SK-N-SH (cell line): ENCODE measurements around the gene RTN4RL1. TPM values are rescaled to one million over a fixed set of nuclear protein-coding genes. Genes with fewer than 3 reads are reported as not detected.

Experiments
- CTCF ChIA-PET: fragments of 300-600, 350-600 bp; formaldehyde crosslinking; extraction: SDS; loops from one replicate; lab custom pipeline; 2021; lab: Yijun Ruan, JAX
- POLR2A ChIA-PET: fragments of 350-600 bp; sonication (Branson Sonifier 250); formaldehyde crosslinking; extraction: SDS; loops from one replicate; lab custom pipeline; 2020; ENCODE audit warnings: antibody characterized with exemption, inconsistent platforms; lab: Yijun Ruan, JAX
- DNase-seq: peaks from one replicate; pipeline ENCODE4 v3.0.0; 2012
- H2AFZ ChIP-seq: fragments of 200-600 bp; sonication (generic); 2 replicates; pipeline ENCODE4 v1.8.1; 2016; ENCODE audit warnings: antibody characterized with exemption, mild to moderate bottlenecking, low read depth
- H3F3A ChIP-seq: fragments of 200-600 bp; sonication (generic); replicated peaks from 2 replicates; pipeline ENCODE3; 2016; ENCODE audit warnings: antibody characterized with exemption, mild to moderate bottlenecking; ENCODE audit not compliant: insufficient read depth
- H3K27ac ChIP-seq, 2 experiments: fragments of 200-500 bp in 1 of 2; fragments of 200-600 bp in 1 of 2; sonication (Bioruptor generic) in 1 of 2; sonication (generic), shearing (Covaris generic) in 1 of 2; 2 replicates each; pipeline versions ENCODE4 v1.5.1 to v1.6.1; 2014 to 2016; ENCODE audit warnings: low read depth in 2 of 2, inconsistent platforms in 1 of 2, low read length in 1 of 2, mild to moderate bottlenecking in 1 of 2, mixed read lengths in 1 of 2
- H3K27me3 ChIP-seq: fragments of 200-600 bp; sonication (generic), shearing (Covaris generic); 2 replicates; pipeline ENCODE4 v1.6.1; 2016; ENCODE audit warnings: mixed run types; ENCODE audit not compliant: insufficient read depth
- H3K36me3 ChIP-seq, 2 experiments: fragments of 200-500 bp in 1 of 2; fragments of 200-600 bp in 1 of 2; sonication (Bioruptor generic) in 1 of 2; sonication (generic) in 1 of 2; replicated peaks in 1 of 2; 2 replicates each; pipeline versions ENCODE3 to v1.5.1; 2014 to 2016; ENCODE audit warnings: low read length in 1 of 2, mild to moderate bottlenecking in 1 of 2; ENCODE audit not compliant: insufficient read depth in 2 of 2, control insufficient read depth in 1 of 2
- H3K4me1 ChIP-seq, 2 experiments: fragments of 200-500 bp in 1 of 2; fragments of 200-600 bp in 1 of 2; sonication (Bioruptor generic) in 1 of 2; sonication (generic), shearing (Covaris generic) in 1 of 2; 2 replicates each; pipeline versions ENCODE4 v1.5.1 to v1.6.1; 2014 to 2016; ENCODE audit warnings: low read depth in 1 of 2, low read length in 1 of 2, mixed run types in 1 of 2; ENCODE audit not compliant: insufficient read depth in 2 of 2, control insufficient read depth in 1 of 2
- H3K4me2 ChIP-seq: fragments of 200-600 bp; sonication (generic), shearing (Covaris generic); 2 replicates; pipeline ENCODE4 v1.6.1; 2017; ENCODE audit warnings: mixed run types
- H3K4me3 ChIP-seq, 2 experiments: fragments of 200-500 bp in 1 of 2; fragments of 200-600 bp in 1 of 2; sonication (Bioruptor generic) in 1 of 2; sonication (generic), shearing (Covaris generic) in 1 of 2; 2 replicates each; pipeline versions ENCODE4 v1.5.1 to v1.8.1; 2014 to 2016; ENCODE audit warnings: low read depth in 2 of 2, inconsistent platforms in 1 of 2, low read length in 1 of 2, mild to moderate bottlenecking in 1 of 2, mixed read lengths in 1 of 2, moderate library complexity in 1 of 2
- H3K79me2 ChIP-seq: fragments of 200-600 bp; sonication (generic); 2 replicates; pipeline ENCODE4 v1.8.1; 2017; ENCODE audit warnings: mild to moderate bottlenecking; ENCODE audit not compliant: insufficient read depth
- H3K9ac ChIP-seq: fragments of 200-600 bp; sonication (generic); 2 replicates; pipeline ENCODE4 v1.6.1; 2017; ENCODE audit warnings: mixed run types
- H3K9me2 ChIP-seq: fragments of 200-600 bp; sonication (generic); 2 replicates; pipeline ENCODE4 v1.6.1; 2017; ENCODE audit warnings: mixed run types
- H3K9me3 ChIP-seq: fragments of 200-600 bp; sonication (generic); 2 replicates; pipeline ENCODE4 v1.6.1; 2017; ENCODE audit warnings: mixed run types, mild to moderate bottlenecking, moderate library complexity
- H4K20me1 ChIP-seq: fragments of 200-600 bp; sonication (generic); 2 replicates; pipeline ENCODE4 v1.6.1; 2017; ENCODE audit warnings: mild to moderate bottlenecking, mixed run types; ENCODE audit not compliant: insufficient read depth
- EP300 ChIP-seq, 2 experiments: IDR thresholded peaks; 2 replicates each; pipeline versions ENCODE4 v1.4.0 to v1.6.1; 2012; ENCODE audit warnings: borderline replicate concordance in 1 of 2, low read depth in 1 of 2, low read length in 1 of 2
- EZH2phosphoT487 ChIP-seq: fragments of 200-600 bp; sonication (generic); IDR thresholded peaks from 2 replicates; pipeline ENCODE4 v1.6.1; 2017; ENCODE audit warnings: low read depth, mixed run types, mild to moderate bottlenecking, antibody characterized with exemption, moderate library complexity, borderline replicate concordance
- FOSL2 ChIP-seq: IDR thresholded peaks from 2 replicates; pipeline ENCODE4 v1.4.0; 2012; ENCODE audit warnings: low read depth, mild to moderate bottlenecking, moderate library complexity, borderline replicate concordance
- GATA2 ChIP-seq: sonication (generic); formaldehyde crosslinking; IDR thresholded peaks from 2 replicates; pipeline ENCODE4 v1.5.0; 2020; ENCODE audit warnings: mild to moderate bottlenecking, missing genetic modification reagents
- IRF3 ChIP-seq: fragments of 150-350 bp; IDR thresholded peaks from 2 replicates; pipeline ENCODE4 v1.6.1; 2016; ENCODE audit warnings: mild to moderate bottlenecking, low read depth, low read length
- JUND ChIP-seq: IDR thresholded peaks from 2 replicates; pipeline ENCODE4 v1.4.0; 2012
- MAX ChIP-seq: IDR thresholded peaks from 2 replicates; pipeline ENCODE4 v1.4.0; 2012; ENCODE audit warnings: low read depth
- PBX3 ChIP-seq: IDR thresholded peaks from 2 replicates; pipeline ENCODE4; 2012
- RAD21 ChIP-seq: IDR thresholded peaks from 2 replicates; pipeline ENCODE4 v1.6.1; 2012; ENCODE audit warnings: mild to moderate bottlenecking, low read length
- RCOR1 ChIP-seq: fragments of 150-350 bp; IDR thresholded peaks from 2 replicates; pipeline ENCODE4 v1.6.1; 2017; ENCODE audit warnings: antibody characterized with exemption, low read length
- RFX5 ChIP-seq: IDR thresholded peaks from 2 replicates; pipeline ENCODE4 v1.6.1; 2012; ENCODE audit warnings: mild to moderate bottlenecking, improper control_type of control experiment, low read length
- RXRA ChIP-seq: IDR thresholded peaks from 2 replicates; pipeline ENCODE4 v1.4.0; 2012; ENCODE audit warnings: low read depth, mild to moderate bottlenecking, borderline replicate concordance
- SMC3 ChIP-seq: IDR thresholded peaks from 2 replicates; pipeline ENCODE4 v1.6.1; 2012; ENCODE audit warnings: low read depth, low read length, improper control_type of control experiment
- TCF12 ChIP-seq: IDR thresholded peaks from 2 replicates; pipeline ENCODE4 v1.4.0; 2012
- WGBS: methylation state at CpG from one replicate; pipeline ENCODE4 v1.1.6; 2017; ENCODE audit warnings: low lambda C conversion rate; 5-methylcytosine and 5-hydroxymethylcytosine counted together
- polyA plus RNA-seq, 3 experiments: library from polyadenylated mRNA; depleted of rRNA; stranded (reverse); fragments of >200 nt; gene quantifications; 2 replicates each; pipeline ENCODE4 v1.2.3, GENCODE V29; 2012

Gene RTN4RL1
- polyA plus RNA-seq, 1 of the 3 experiments (the other 2 are of a cell fraction): 0.07 TPM

GRCh38 chr17:1969712-1970111 lies 55.4 kb downstream of the RTN4RL1 start:
- peaks cover 0 to 10% of the 10 kb centered on the region in 2 experiments; a peak in 1 of 4 replicates for H3K4me1 ChIP-seq
- H3K36me3 ChIP-seq: no peaks in the 10 kb centered on the region
- POLR2A ChIA-PET: interaction anchor here (0.7 kb wide), 1 partner anchor 43 kb away, joined by 3 read pairs; no protein-coding TSS in a partner anchor
- no peak for DNase-seq
- H3K9me2 ChIP-seq: no peaks in the 10 kb centered on the region
- H3K9me3 ChIP-seq: no peaks in the 10 kb centered on the region
- H2AFZ ChIP-seq: no peak overlapping the region
- H4K20me1 ChIP-seq: no peaks in the 10 kb centered on the region
- H3K4me3 ChIP-seq: no peak overlapping the region
- TF ChIP-seq PBX3: no peak
- TF ChIP-seq RAD21: no peak
- no peak for TF ChIP-seq FOSL2
- no peak for TF ChIP-seq EZH2phosphoT487
- TF ChIP-seq SMC3: no peak
- no peak for TF ChIP-seq GATA2
- no peak for TF ChIP-seq MAX
- no peak overlapping the region for H3K4me2 ChIP-seq
- CTCF ChIA-PET: interaction anchor here (1.8 kb wide), 1 partner anchor 275 kb away, joined by 4 read pairs; no protein-coding TSS in a partner anchor
- no peak overlapping the region for H3K9ac ChIP-seq
- no peak overlapping the region for H3K27ac ChIP-seq
- no peaks in the 10 kb centered on the region for H3K79me2 ChIP-seq
- no peaks in the 10 kb centered on the region for H3K27me3 ChIP-seq
- 77% methylated on average over 5 of the region's 5 CpGs for WGBS
- H3F3A ChIP-seq: no peaks in the 10 kb centered on the region

- TF ChIP-seq JUND: no peak
- TF ChIP-seq SMC3: no peak
- TF ChIP-seq RCOR1: no peak
- TF ChIP-seq IRF3: no peak
- TF ChIP-seq RFX5: no peak
- no peak for TF ChIP-seq MAX
- no peak for TF ChIP-seq EP300 (IDR thresholded peaks at IDR 0.05; ENCODE audit: borderline replicate concordance in 1 of 2, low read depth in 1 of 2, low read length in 1 of 2)
- no peak for TF ChIP-seq RAD21
- TF ChIP-seq TCF12: no peak
- no peak for TF ChIP-seq RXRA
- H3K79me2 ChIP-seq: no peaks in the 10 kb centered on the region
- H4K20me1 ChIP-seq: no peaks in the 10 kb centered on the region
- no peak overlapping the region for H3K4me3 ChIP-seq
- H3F3A ChIP-seq: no peaks in the 10 kb centered on the region
- H3K9me3 ChIP-seq: no peaks in the 10 kb centered on the region
- no peak overlapping the region for H3K4me2 ChIP-seq
- ChIA-PET POLR2A (no interaction called here), CTCF (interaction anchor here (0.8 to 2.6 kb wide), 3 partner anchors 35 to 59 kb away, joined by 3 to 9 read pairs (median 4); no protein-coding TSS in a partner anchor)
- H2AFZ ChIP-seq: no peak overlapping the region
- no peaks in the 10 kb centered on the region for H3K27me3 ChIP-seq
- H3K27ac ChIP-seq: no peak overlapping the region
- no peak overlapping the region for H3K9ac ChIP-seq
- no peaks in the 10 kb centered on the region for H3K36me3 ChIP-seq
- no peak for DNase-seq
- H3K4me1 ChIP-seq: peaks cover 0 to 14% of the 10 kb centered on the region in 2 experiments; a peak in 1 of 4 replicates
- H3K9me2 ChIP-seq: no peaks in the 10 kb centered on the region
- 83% methylated on average over 11 of the region's 11 CpGs for whole genome bisulfite sequencing
Measured at GRCh38 chr17:1967213-1967612, 57.9 kb downstream of the RTN4RL1 start.
